Measurements from ENCODE around the gene NUDT8.

GRCh38 chr11:67636962-67637361 is 7.2 kb upstream of the NUDT8 start:
- TF ChIP-seq CTCF (conservative IDR thresholded peaks at IDR 0.05) (no peak), EZH2 (IDR thresholded peaks at IDR 0.05; ENCODE audit: low read depth) (no peak)

Measured in PC-9 (cell line).